HCT116 (cell line): Measurements from ENCODE around the gene CCDC32. TPM values are rescaled to one million over a fixed set of nuclear protein-coding genes. Genes with fewer than 3 reads are reported as not detected.

ENCODE experiments used
- ATAC-seq: fragments of 200-7000 bp; cut with Tn5 transposase; 2 replicates; pipeline ENCODE4 v1.9.1; 2020; ENCODE audit warnings: mild to moderate bottlenecking, moderate library complexity
- BruUV-seq: library from RNA; stranded (reverse); fragments of 400-500 nt; replicated peaks from 2 replicates; lab custom pipeline; 2021; lab: Mats Ljungman, UMichigan
- CTCF ChIA-PET: fragments of 300-600 bp; sonication (Branson Sonifier 250); formaldehyde crosslinking; loops from one replicate; lab custom pipeline; 2021; ENCODE audit warnings: antibody characterized with exemption; lab: Charles Lee
- POLR2A ChIA-PET: fragments of 300-600, 350-600 bp; sonication (Branson Sonifier 250); formaldehyde crosslinking; loops from one replicate; lab custom pipeline; 2021; ENCODE audit warnings: antibody characterized with exemption; lab: Charles Lee
- RAD21 ChIA-PET, 2 experiments: fragments of 300-600 bp; sonication (Branson Sonifier 250); formaldehyde crosslinking; loops; one replicate each; lab custom pipeline; 2023; ENCODE audit warnings: low total read pairs in 2 of 2; ENCODE audit not compliant: uncharacterized antibody in 2 of 2, unreplicated experiment in 2 of 2, low non-redundant PET in 1 of 2; lab: Charles Lee
- DNase-seq: peaks from one replicate; pipeline ENCODE4 v3.0.0-alpha.2; 2010; ENCODE audit warnings: low read depth, low spot score
- H2AFZ ChIP-seq: fragments of 200-600 bp; shearing (Covaris generic), sonication (generic); 2 replicates; pipeline ENCODE4 v1.6.1; 2017; ENCODE audit warnings: low read depth, mixed run types, mixed read lengths, antibody characterized with exemption, low read length; ENCODE audit not compliant: poor library complexity, severe bottlenecking
- H3K27ac ChIP-seq: 2 replicates; pipeline ENCODE4 v1.5.1; 2012; ENCODE audit warnings: low read depth, low read length
- H3K27me3 ChIP-seq: fragments of 200-600 bp; sonication (generic); 2 replicates; pipeline ENCODE4 v1.6.1; 2016; ENCODE audit warnings: mixed run types, low read length, mixed read lengths; ENCODE audit not compliant: insufficient read depth
- H3K36me3 ChIP-seq, 2 experiments: fragments of 200-500 bp in 1 of 2; fragments of 200-600 bp in 1 of 2; sonication (Bioruptor generic) in 1 of 2; sonication (generic) in 1 of 2; 2 replicates each; pipeline versions ENCODE4 v1.5.1 to v1.6.1; 2014 to 2016; ENCODE audit warnings: low read length in 2 of 2, inconsistent platforms in 1 of 2, mixed read lengths in 1 of 2, mixed run types in 1 of 2; ENCODE audit not compliant: insufficient read depth in 2 of 2, control insufficient read depth in 1 of 2
- H3K4me1 ChIP-seq, 2 experiments: fragments of 200-600 bp in 1 of 2; sonication (generic) in 1 of 2; 2 replicates each; pipeline versions ENCODE4 v1.5.1 to v1.6.1; 2012 to 2017; ENCODE audit warnings: low read length in 2 of 2, inconsistent platforms in 1 of 2, mild to moderate bottlenecking in 1 of 2, mixed read lengths in 1 of 2, mixed run types in 1 of 2, moderate library complexity in 1 of 2; ENCODE audit not compliant: insufficient read depth in 2 of 2, control insufficient read depth in 1 of 2
- H3K4me2 ChIP-seq: fragments of 200-600 bp; sonication (generic); 2 replicates; pipeline ENCODE4 v1.6.1; 2017; ENCODE audit warnings: mixed run types, low read length, mixed read lengths
- H3K4me3 ChIP-seq, 2 experiments: fragments of 200-600 bp in 1 of 2; sonication (generic) in 1 of 2; replicated peaks in 1 of 2; 2 replicates each; pipeline ENCODE4 v1.5.1; 2011 to 2016; ENCODE audit warnings: low read length in 2 of 2, control low read depth in 1 of 2, low read depth in 1 of 2, mild to moderate bottlenecking in 1 of 2, mixed read lengths in 1 of 2, mixed run types in 1 of 2
- H3K79me2 ChIP-seq: fragments of 200-600 bp; sonication (generic); 2 replicates; pipeline ENCODE4 v1.6.1; 2017; ENCODE audit warnings: mild to moderate bottlenecking, mixed run types, low read length, moderate library complexity, mixed read lengths; ENCODE audit not compliant: insufficient read depth
- H3K9ac ChIP-seq: fragments of 200-600 bp; sonication (generic); 2 replicates; pipeline ENCODE4 v1.6.1; 2016; ENCODE audit warnings: low read length, mixed read lengths
- H3K9me2 ChIP-seq: fragments of 200-600 bp; sonication (generic), shearing (Covaris generic); 2 replicates; pipeline ENCODE4 v1.6.1; 2017; ENCODE audit warnings: mixed run types, mild to moderate bottlenecking, moderate library complexity; ENCODE audit not compliant: insufficient read depth
- H3K9me3 ChIP-seq, 2 experiments: fragments of 200-500 bp in 1 of 2; fragments of 200-600 bp in 1 of 2; sonication (Bioruptor generic) in 1 of 2; sonication (generic) in 1 of 2; 2 replicates each; pipeline ENCODE4 v1.6.1; 2014 to 2017; ENCODE audit warnings: low read length in 2 of 2, mixed read lengths in 2 of 2, inconsistent platforms in 1 of 2, low read depth in 1 of 2, mild to moderate bottlenecking in 1 of 2, mixed run types in 1 of 2, moderate library complexity in 1 of 2; ENCODE audit not compliant: control insufficient read depth in 1 of 2, insufficient read depth in 1 of 2
- H4K20me1 ChIP-seq: fragments of 200-600 bp; sonication (generic), shearing (Covaris generic); 2 replicates; pipeline ENCODE4 v1.6.1; 2017; ENCODE audit warnings: mixed run types, mild to moderate bottlenecking, moderate library complexity; ENCODE audit not compliant: insufficient read depth
- ATF3 ChIP-seq: IDR thresholded peaks from 2 replicates; pipeline ENCODE4 v1.6.1; 2012
- CEBPB ChIP-seq: IDR thresholded peaks from 2 replicates; pipeline ENCODE4 v1.6.1; 2012; ENCODE audit warnings: low read depth
- CTCF ChIP-seq, 3 experiments: fragments of 200-600 bp in 1 of 3; sonication (generic) in 1 of 3; IDR thresholded peaks in 2 of 3; conservative IDR thresholded peaks in 1 of 3; 2 replicates each; pipeline ENCODE4 v1.5.1; 2012 to 2017; ENCODE audit warnings: low read depth in 2 of 3, low read length in 2 of 3, antibody characterized with exemption in 1 of 3, borderline replicate concordance in 1 of 3, control low read depth in 1 of 3, mild to moderate bottlenecking in 1 of 3, mixed read lengths in 1 of 3, mixed run types in 1 of 3, moderate library complexity in 1 of 3; ENCODE audit not compliant: insufficient read depth in 1 of 3
- ELF1 ChIP-seq: IDR thresholded peaks from 2 replicates; pipeline ENCODE4 v1.6.1; 2012; ENCODE audit warnings: low read depth, borderline replicate concordance
- EZH2 ChIP-seq: fragments of 200-600 bp; sonication (generic); IDR thresholded peaks from 2 replicates; pipeline ENCODE4 v1.6.1; 2017; ENCODE audit warnings: antibody characterized with exemption, mixed run types
- FOSL1 ChIP-seq: IDR thresholded peaks from 2 replicates; pipeline ENCODE4 v1.6.1; 2012; ENCODE audit warnings: low read depth
- JUND ChIP-seq: IDR thresholded peaks from 2 replicates; pipeline ENCODE4 v1.6.1; 2012
- MAX ChIP-seq: IDR thresholded peaks from 2 replicates; pipeline ENCODE4 v1.6.1; 2012
- POLR2A ChIP-seq: IDR thresholded peaks from 2 replicates; pipeline ENCODE4 v1.7.0; 2011; ENCODE audit warnings: borderline replicate concordance; ENCODE audit not compliant: insufficient read depth, insufficient read length; ENCODE audit errors: extremely low read depth
- POLR2AphosphoS5 ChIP-seq: IDR thresholded peaks from 2 replicates; pipeline ENCODE4 v1.6.1; 2011; ENCODE audit warnings: mild to moderate bottlenecking, low read depth, low read length, moderate library complexity
- REST ChIP-seq: IDR thresholded peaks from 2 replicates; pipeline ENCODE4 v1.6.1; 2012; ENCODE audit warnings: low read depth
- SIN3A ChIP-seq: IDR thresholded peaks from 2 replicates; pipeline ENCODE4 v1.6.1; 2012; ENCODE audit warnings: low read depth
- SRF ChIP-seq: IDR thresholded peaks from 2 replicates; pipeline ENCODE4 v1.6.1; 2012; ENCODE audit warnings: low read depth
- TCF7L2 ChIP-seq: IDR thresholded peaks from 2 replicates; pipeline ENCODE4 v1.7.0; 2011; ENCODE audit warnings: borderline replicate concordance, inconsistent platforms; ENCODE audit not compliant: insufficient read depth, insufficient read length; ENCODE audit errors: extremely low read depth
- ZNF274 ChIP-seq: fragments of 200-500 bp; sonication (Bioruptor generic); IDR thresholded peaks from 2 replicates; pipeline ENCODE4 v1.6.1; 2014; ENCODE audit warnings: mild to moderate bottlenecking, low read depth, low read length, inconsistent platforms
- intact Hi-C: fragments of 100-400 bp; cut with micrococcal nuclease; formaldehyde crosslinking; loops from 2 replicates; pipeline ENCODE4 v1.10.0; 2022
- total RNA-seq: library from RNA; stranded (reverse); gene quantifications from one replicate; pipeline ENCODE4 v1.2.1, GENCODE V29; 2021; ENCODE audit not compliant: unreplicated experiment

CCDC32 gene
- total RNA-seq, 1 experiment from 2014 or later: 18.6 TPM

GRCh38 chr15:40538976-40539375 is 25.9 kb downstream of the CCDC32 start:
- DNase-seq: no peak
- Histone ChIP-seq H3K9me2 (no peaks in the 10 kb centered on the region), H3K27ac (no peak overlapping the region), H3K9ac (no peak overlapping the region), H2AFZ (no peak overlapping the region), H3K79me2 (no peaks in the 10 kb centered on the region), H3K4me1 (no peaks in the 10 kb centered on the region), H3K36me3 (no peaks in the 10 kb centered on the region), H3K4me2 (no peak overlapping the region), H4K20me1 (no peaks in the 10 kb centered on the region), H3K27me3 (no peaks in the 10 kb centered on the region), H3K9me3 (no peaks in the 10 kb centered on the region), H3K4me3 (no peak overlapping the region)
- ChIA-PET CTCF (no interaction called here), POLR2A (no interaction called here), RAD21 (no interaction called here)
- intact Hi-C loops: no loop called here
- no peak for TF ChIP-seq SIN3A
- no peak for TF ChIP-seq ELF1
- no peak for TF ChIP-seq POLR2AphosphoS5
- no peak for TF ChIP-seq ATF3
- no peak for TF ChIP-seq MAX
- TF ChIP-seq POLR2A: no peak
- no peak for TF ChIP-seq EZH2
- no peak for TF ChIP-seq ZNF274
- TF ChIP-seq SRF: no peak
- TF ChIP-seq TCF7L2: no peak
- TF ChIP-seq FOSL1: no peak
- TF ChIP-seq JUND: no peak
- TF ChIP-seq CTCF (IDR thresholded peaks at IDR 0.05 in 2 of 3, conservative IDR thresholded peaks at IDR 0.05 in 1 of 3; ENCODE audit: borderline replicate concordance in 1 of 3, insufficient read depth in 1 of 3, low read depth in 2 of 3, low read length in 2 of 3): no peak
- no peak for TF ChIP-seq CEBPB
- TF ChIP-seq REST: no peak
- no peak for ATAC-seq
- BruUV-seq: no TSS peak
